Fibroblast of skin of abdomen (primary cell): ENCODE data around the gene USP15.
A peak's percentile ranks its signal among the peaks of the same experiment; 100 is the strongest.
"Not testable (repeated sequence)": the region's sequence is repeated elsewhere in the genome, so short reads cannot be mapped to it uniquely, and the experiment has no call there.

Source experiments
- DNase-seq: peaks from one replicate; pipeline ENCODE4 v3.0.0-alpha.2; 2013

The USP15 gene

DNA sequence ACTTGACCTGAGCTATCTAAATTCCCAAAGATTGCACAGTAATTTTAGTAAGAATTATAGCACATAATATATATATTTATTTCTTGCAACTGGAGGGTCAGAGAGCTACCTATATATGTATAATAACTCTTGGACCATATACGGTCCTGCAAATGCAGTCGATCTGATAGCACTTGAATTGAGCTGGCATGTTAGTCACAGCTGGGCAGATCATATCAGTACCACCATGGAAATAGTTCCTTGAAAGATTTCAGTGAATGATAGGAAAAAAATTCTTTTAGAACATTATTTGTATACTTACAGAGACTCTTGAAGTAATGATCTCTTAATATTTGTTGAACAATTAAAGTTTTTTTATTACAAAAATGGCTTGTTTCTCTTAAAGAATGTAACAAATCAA, 111.9 kb downstream of the USP15 start:
- DNase-seq = no peak

DNA sequence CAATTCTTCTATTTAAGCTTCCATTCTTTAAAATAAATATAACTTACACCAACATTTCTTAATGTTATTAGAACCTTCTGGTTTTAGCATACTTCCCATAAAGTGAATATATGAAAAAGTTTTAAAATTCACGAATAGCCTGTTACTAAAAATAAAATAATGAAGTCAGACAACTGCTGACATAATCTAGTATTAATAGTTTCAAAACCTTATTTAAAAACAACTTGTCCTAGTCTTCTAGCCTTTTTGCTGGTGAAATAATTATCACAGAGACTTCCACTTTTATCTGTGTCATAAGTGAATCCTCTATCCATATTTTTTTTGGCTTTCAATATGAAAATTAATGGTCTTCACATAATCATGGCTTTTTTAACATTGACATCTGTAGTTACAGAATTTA, 112.6 kb downstream of the USP15 start:
- DNase-seq = no peak

GRCh38 chr12:62375603-62376002, 115.4 kb downstream of the USP15 start:
- peak; percentile 3 for DNase-seq

DNA sequence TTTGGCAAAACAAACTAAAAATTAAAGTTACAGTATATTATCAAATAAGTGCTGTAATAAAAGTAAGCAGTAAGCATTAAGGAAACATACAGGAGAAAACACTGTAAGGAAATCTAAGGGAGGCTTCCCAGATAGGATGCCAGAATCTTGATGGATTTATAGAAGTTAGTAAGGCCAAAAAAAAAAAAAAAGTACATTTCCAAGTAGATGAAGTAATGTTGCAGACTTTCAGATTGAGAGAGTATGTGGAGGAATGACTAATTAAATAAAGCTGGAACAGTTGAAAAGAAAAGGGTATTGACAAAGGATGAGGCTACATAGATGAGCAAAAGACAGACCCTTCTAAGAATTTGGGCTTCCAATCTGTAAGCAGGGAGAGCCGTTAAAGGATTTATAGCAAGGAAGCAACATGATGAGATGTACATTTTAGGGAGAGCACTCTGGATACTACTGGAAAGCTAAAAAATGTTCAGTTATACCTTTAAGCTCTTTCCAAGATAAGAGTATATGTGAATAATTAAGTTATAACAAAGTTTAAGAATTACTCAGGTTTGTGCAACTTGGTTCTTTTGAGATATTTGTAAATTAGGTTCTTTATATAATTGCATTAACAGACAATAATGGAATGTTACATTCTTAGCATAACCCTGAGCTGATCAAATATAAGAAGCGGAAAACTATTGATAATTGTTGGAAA, 119.0 kb downstream of the USP15 start:
- DNase-seq = peak; percentile 64

DNA sequence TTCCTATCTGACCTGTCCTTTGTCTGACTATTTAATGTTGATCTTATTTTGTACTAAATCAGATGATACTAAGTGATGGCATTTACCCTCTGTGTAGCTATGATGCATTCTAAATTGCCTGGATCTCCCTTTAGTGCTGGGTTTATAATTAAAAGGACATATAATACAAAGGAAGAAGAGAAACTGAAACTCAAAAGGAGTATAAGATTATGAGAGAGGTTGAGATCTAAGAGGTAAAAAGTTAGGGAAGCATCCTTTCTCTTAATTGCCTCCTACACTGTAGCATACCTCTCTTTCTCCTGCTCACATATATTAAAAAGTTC, 119.5 kb downstream of the USP15 start:
- DNase-seq = no peak

DNA sequence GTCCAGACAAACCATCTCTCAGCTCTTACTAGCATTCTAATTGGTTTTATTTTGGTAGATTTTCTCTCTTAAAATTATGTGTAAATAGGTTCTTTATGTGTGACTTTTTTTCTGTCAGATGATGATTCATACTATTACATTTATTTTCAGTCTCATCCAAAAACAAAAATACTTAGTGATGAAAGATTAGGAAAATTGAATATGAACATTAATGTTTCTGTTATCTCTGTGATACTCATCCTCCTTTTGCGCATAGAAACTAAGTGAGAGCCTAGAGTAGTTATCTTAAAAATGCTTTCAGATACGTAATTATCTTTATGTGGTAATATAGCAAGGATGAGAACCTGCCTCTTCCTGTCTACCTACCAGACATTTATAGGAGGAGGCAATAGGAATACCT, 122.3 kb downstream of the USP15 start:
- DNase-seq = no peak

GRCh38 chr12:62396750-62397149, 136.5 kb downstream of the USP15 start:
- peak; percentile 21 for DNase-seq

DNA sequence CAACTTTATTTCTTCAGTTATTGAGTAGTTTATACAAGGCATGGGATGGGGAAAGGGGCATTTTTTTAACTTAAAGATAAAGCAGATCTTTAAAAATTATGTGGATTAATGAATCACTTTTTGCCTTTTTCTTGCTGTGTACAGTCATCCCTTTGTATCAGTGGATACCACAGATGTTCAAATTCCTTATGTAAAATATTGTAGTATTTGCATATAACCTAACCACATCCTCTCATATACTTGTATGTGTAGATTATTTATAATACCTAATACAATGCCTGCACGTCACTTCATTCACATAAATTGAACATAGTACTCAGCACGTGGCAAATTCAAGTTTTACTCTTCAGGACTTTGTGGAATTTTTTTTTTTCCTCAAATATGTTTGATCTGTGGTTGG, 139.9 kb downstream of the USP15 start:
- peak; percentile 7 for DNase-seq

GRCh38 chr12:62401631-62402030, 141.4 kb downstream of the USP15 start:
- DNase-seq = no peak

DNA sequence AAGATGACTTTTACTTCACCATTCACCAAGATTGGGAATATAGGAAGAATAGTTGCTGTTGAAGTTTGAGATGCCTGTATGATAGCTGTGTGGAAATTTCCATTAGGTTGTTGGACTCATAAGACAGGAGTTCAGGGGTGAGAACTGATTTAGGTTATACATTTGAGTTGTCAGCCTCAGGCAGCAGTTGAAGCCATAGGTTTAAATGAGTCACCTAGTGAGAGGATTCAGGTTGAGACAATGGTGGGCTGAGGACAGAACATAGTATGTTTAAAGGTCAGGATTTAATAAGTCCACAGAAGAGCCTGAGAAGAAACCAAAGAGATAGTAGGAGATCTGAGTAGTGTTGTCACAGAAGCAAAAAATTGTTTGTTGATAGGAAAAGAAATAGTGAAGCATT, 142.8 kb downstream of the USP15 start:
- no peak for DNase-seq

DNA sequence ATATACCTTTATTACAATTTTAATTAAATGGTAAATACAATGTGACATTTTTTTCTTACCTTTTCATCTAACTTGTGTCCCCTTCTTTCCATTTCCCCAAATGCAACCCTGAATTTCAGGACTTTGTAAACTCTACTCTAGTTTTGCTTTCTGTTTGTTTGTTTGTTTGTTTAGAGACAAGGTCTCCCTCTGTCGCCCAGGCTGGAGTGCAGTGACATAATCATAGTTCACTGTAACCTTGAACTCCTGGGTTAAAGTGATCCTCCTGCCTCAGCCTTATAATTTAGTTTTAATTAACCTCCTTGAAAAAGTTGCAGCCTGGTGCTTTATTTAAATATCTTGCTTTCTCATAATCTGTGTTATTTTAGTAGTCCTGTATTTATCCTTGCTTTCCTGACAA, 147.4 kb downstream of the USP15 start:
- no peak for DNase-seq

DNA sequence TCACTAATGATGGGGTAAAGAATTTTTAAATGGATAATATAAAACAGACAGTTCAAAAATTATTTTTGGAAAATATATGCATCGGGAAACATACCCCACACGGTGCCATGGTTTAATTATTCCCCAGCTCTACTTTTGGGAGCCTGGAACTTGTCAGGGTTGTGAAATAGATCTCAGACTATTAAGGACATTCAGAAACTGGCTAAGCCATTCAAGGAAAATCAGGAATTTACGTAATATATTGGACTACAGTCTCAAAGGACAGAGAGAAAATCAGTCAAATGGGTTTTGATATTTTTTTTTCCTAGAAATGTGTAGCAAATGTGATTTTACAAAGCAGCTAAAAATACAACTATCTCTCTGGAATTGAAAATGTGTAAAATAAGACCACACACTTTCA, 148.9 kb downstream of the USP15 start:
- DNase-seq = no peak

- no peak for DNase-seq
Observed at GRCh38 chr12:62414180-62414579, 154.0 kb downstream of the USP15 start.

DNA sequence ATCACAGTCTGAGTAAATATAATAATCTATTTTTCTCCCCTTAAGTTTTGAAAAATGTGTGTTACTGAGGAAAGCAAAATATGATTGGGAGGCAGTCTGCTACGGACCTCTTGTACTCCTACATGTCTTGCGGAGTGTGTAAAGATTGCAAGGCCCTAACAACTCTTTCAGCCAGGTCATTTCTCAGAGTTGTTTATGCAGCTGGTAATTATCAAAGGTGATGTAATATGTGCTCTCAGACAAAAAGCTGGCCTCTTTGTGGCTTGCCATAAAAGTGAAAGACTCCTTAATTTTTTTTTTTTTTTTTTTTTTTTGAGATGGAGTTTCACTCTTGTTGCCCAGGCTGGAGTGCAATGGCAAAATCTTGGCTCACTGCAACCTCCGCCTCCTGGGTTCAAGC, 165.9 kb downstream of the USP15 start:
- DNase-seq = no peak

GRCh38 chr12:62429457-62429856, 169.3 kb downstream of the USP15 start:
- DNase-seq = no peak

DNA sequence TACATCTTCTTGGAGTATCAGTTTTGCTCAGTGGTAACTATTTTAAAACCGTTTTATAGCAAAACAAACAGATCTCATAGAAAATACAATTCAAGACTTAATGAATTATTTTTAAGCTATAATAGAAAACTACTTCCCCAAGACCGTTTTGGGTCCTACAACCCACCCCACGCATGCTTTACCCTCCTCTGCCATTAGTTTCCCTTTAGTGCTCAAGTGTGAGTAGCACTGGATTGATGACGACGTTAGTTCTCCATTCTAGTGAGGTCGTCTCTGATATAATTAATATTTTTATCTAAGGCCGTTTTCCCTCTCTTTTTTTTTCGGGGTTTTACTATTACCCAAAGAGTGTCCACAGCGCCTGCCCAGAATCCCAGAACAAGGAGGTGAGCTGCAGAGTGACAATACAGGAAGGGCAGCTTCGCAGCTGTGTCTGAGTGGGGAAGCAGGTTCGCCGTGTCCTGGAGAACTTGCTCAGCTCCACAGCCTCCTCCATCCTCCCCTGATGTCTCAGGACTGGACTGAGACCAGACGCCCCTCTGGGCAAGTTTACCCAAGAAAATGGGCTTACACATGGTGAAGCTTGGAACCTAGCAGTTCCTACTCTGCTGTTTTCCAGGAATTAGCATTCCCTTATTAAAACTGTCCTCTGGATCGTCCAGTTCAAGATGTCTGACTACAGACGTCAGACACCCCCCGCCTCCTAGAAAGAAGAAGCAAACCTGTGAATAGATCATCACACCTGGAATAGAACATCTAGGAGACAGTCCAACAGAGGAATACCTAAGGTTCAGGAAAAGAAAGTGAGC, 174.5 kb downstream of the USP15 start:
- no peak for DNase-seq

DNA sequence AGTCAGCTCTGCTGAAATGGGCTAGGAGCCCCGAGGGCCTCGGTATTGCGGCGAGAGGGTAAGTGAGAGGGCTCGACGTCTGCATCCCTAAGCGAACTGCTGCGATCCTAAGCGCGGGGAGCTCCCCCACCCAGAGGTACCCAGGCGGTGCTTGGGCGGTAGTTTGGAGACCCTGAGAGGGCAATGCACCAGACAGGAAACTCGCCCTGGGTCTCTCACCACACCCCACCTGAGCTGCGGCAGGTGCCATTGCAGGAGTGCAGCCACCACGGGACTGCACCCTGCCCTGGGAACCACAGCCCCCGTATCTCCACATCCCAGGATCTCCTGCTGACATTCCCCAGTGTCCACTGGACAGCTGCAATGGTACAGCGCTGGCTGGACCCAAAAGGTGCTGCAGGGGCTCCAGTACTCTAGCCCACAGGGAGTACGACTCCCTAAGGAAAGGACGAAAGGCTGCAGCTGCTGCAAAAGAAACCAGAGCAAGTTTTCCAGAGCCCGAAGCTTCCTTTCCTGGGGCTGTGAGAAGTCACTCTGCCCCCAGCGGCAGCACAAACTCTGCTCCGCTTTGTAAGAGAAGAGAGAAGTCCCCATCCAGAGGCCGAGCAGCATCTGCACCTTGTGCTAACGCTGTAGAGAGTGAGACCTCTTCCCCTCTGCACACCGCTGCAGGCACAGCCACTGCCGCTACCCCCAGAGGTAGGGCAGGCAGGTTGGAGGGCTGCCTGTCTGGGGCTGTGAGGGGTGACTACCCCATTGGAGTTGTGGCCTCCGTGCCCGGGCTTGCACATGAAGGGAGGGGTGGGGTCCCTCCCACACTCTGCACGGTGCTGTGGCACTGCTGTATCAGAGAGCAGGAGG, 175.3 kb downstream of the USP15 start:
- DNase-seq = peak; percentile 65

GRCh38 chr12:62436164-62436503, 175.9 kb downstream of the USP15 start:
- no peak for DNase-seq

GRCh38 chr12:62438098-62438692, 178.0 kb downstream of the USP15 start:
- peak; percentile 54 for DNase-seq

DNA sequence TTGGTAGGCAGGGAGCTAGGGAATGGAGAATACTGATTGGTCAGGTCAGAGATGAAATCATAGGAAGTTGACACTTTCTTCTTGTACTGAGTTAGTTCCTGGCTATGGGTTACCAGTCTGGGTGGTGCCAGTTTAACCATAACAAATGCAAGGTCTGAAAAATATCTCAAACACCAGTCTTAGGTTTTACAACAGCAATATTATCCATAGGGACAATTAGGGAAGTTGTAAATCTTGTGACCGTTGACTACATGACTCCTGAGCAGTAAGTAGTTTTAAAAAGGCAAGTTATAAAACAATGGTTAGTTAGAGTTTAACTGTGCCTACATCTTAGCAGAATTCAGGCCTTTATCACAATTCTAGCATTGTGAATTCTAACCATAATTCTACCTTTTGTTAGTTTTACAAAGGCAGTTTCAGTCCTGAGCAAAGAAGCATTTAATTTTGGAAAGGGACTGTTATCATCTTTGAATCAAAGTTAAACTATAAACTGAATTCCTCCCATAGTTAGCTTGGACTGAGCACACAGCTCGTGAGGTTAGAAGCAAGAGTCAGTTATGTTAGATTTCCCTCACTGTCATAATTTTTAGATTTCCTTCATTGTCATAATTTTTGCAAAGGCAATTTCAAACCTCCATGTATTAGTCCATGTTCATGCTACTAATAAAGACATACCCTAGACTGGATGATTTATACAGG, 186.7 kb downstream of the USP15 start:
- no peak for DNase-seq

DNA sequence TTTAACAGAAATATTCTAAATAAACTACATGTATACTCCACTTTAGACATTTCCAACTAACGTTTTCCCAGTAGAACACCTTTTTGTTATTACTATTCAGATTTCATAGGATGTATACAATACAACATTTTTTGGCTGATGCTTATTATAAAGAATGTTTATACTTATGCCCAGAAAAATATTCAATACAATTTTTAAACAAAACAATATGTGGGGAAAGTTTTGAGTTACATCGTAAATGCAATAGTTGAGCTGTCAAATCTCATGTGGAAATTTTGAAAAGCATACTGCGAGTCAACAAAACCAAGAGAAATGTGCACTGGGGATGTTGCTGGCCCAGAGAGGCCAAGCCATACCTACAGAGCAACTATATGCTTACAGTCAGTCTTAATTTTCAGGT, 188.2 kb downstream of the USP15 start:
- no peak for DNase-seq

DNA sequence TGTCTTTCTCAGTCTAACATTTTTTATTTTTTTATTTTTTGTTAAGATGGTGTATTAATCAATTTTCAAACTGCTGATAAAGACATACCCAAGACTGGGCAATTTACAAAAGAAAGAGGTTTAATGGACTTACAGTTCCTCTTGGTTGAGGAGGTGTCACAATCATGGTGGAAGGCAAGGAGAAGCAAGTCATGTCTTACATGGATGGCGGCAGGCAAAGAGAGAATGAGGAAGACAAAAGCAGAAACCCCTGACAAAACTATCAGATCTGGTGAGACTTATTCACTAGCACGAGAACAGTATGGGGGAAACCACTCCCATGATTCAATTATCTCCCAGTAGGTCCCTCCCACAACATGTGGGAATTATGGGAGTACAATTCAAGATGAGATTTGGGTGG, 195.2 kb downstream of the USP15 start:
- not testable (repeated sequence) for DNase-seq

- no peak for DNase-seq
Observed at GRCh38 chr12:62458626-62459025, 198.4 kb downstream of the USP15 start.
